DOHH2 (cell line): ENCODE measurements around the gene SGPP1.

Experiments used
- EZH2phosphoT487 ChIP-seq: fragments of 200-600 bp; sonication (generic); IDR thresholded peaks from 2 replicates; pipeline ENCODE4 v1.6.1; 2017; ENCODE audit warnings: borderline replicate concordance, mild to moderate bottlenecking, antibody characterized with exemption, low read length, moderate library complexity, mixed read lengths
- TF ChIP-seq, protein P1 (sequence below): fragments of 200-600 bp; sonication (generic); IDR thresholded peaks from one replicate; pipeline ENCODE4 v1.5.1; 2014; ENCODE audit warnings: antibody characterized with exemption, mild to moderate bottlenecking, low read depth, low read length; ENCODE audit not compliant: poor library complexity, severe bottlenecking

DNA sequence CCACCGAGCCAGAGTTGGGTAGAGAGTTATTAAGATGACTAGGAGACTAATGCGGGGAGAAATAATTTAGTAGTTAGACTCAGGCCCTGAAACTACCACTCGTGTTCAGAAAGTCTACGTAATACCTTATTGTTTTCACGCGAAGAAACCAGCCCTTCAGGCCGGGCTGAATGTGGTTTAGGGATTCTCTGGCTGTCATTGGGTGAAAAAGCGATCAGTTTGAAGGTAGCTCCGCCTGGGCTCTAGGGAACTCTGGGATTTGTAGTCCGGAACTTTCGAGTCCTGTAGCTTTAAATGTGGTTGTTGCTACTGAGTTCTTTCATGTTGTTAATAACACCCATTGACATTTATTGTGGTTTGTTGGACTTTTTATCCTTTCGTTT, 85.6 kb downstream of the SGPP1 start:
- TF ChIP-seq, protein P1, sequence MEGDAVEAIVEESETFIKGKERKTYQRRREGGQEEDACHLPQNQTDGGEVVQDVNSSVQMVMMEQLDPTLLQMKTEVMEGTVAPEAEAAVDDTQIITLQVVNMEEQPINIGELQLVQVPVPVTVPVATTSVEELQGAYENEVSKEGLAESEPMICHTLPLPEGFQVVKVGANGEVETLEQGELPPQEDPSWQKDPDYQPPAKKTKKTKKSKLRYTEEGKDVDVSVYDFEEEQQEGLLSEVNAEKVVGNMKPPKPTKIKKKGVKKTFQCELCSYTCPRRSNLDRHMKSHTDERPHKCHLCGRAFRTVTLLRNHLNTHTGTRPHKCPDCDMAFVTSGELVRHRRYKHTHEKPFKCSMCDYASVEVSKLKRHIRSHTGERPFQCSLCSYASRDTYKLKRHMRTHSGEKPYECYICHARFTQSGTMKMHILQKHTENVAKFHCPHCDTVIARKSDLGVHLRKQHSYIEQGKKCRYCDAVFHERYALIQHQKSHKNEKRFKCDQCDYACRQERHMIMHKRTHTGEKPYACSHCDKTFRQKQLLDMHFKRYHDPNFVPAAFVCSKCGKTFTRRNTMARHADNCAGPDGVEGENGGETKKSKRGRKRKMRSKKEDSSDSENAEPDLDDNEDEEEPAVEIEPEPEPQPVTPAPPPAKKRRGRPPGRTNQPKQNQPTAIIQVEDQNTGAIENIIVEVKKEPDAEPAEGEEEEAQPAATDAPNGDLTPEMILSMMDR: no peak
- no peak for TF ChIP-seq EZH2phosphoT487
